GM23338 (cell line): ENCODE data around the gene MDGA2. TPM values are rescaled to one million over a fixed set of nuclear protein-coding genes. Genes with fewer than 3 reads are reported as not detected.

Experiments used
- ATAC-seq: fragments of 200-7000 bp; cut with Tn5 transposase; 3 replicates; pipeline ENCODE4 v1.9.1; 2020
- DNase-seq: peaks from one replicate; pipeline ENCODE4 v3.0.0-alpha.2; 2015; ENCODE audit warnings: low spot score
- H2AFZ ChIP-seq: fragments of 200-600 bp; sonication (generic); 2 replicates; pipeline ENCODE4 v1.8.0; 2016; ENCODE audit warnings: antibody characterized with exemption, mild to moderate bottlenecking, moderate library complexity
- H3F3A ChIP-seq: fragments of 200-600 bp; sonication (generic); replicated peaks from 2 replicates; pipeline ENCODE4 v1.8.0; 2017; ENCODE audit warnings: antibody characterized with exemption, mixed run types, low read depth
- H3K27ac ChIP-seq: fragments of 200-600 bp; sonication (generic); 2 replicates; pipeline ENCODE4 v1.6.1; 2016; ENCODE audit warnings: low read depth
- H3K27me3 ChIP-seq: fragments of 200-600 bp; sonication (generic); 2 replicates; pipeline ENCODE4 v1.8.0; 2016; ENCODE audit warnings: mild to moderate bottlenecking, mixed run types, moderate library complexity; ENCODE audit not compliant: insufficient read depth
- H3K36me3 ChIP-seq: fragments of 200-600 bp; sonication (generic); 2 replicates; pipeline ENCODE4 v1.8.0; 2016; ENCODE audit warnings: mild to moderate bottlenecking; ENCODE audit not compliant: insufficient read depth
- H3K4me1 ChIP-seq: fragments of 200-600 bp; sonication (generic); 2 replicates; pipeline ENCODE4 v1.8.0; 2016; ENCODE audit warnings: mild to moderate bottlenecking, moderate library complexity; ENCODE audit not compliant: insufficient read depth
- H3K4me2 ChIP-seq: fragments of 200-600 bp; sonication (generic); 2 replicates; pipeline ENCODE4 v1.7.1; 2017; ENCODE audit warnings: mixed run types
- H3K4me3 ChIP-seq: fragments of 200-600 bp; sonication (generic); 2 replicates; pipeline ENCODE4 v1.6.1; 2016; ENCODE audit warnings: mixed run types
- H3K79me2 ChIP-seq: fragments of 200-600 bp; sonication (generic); replicated peaks from 2 replicates; pipeline ENCODE4 v1.8.0; 2017; ENCODE audit warnings: mild to moderate bottlenecking; ENCODE audit not compliant: insufficient read depth
- H3K9me2 ChIP-seq: fragments of 200-600 bp; sonication (generic); 2 replicates; pipeline ENCODE4 v1.8.0; 2017; ENCODE audit not compliant: insufficient read depth
- H4K20me1 ChIP-seq: fragments of 200-600 bp; sonication (generic); replicated peaks from 2 replicates; pipeline ENCODE4 v1.8.0; 2017; ENCODE audit warnings: mild to moderate bottlenecking; ENCODE audit not compliant: insufficient read depth
- H3K27ac Mint-ChIP-seq: 2 replicates; pipeline ENCODE4 v1.8.0; 2020; ENCODE audit warnings: inconsistent platforms, mild to moderate bottlenecking, moderate library complexity, mixed read lengths
- H3K27me3 Mint-ChIP-seq: 3 replicates; pipeline ENCODE4 v1.8.0; 2022; ENCODE audit warnings: low read depth, mild to moderate bottlenecking, moderate library complexity, mixed read lengths, inconsistent platforms; ENCODE audit not compliant: insufficient read depth, poor library complexity
- H3K36me3 Mint-ChIP-seq: 3 replicates; pipeline ENCODE4 v1.8.0; 2021; ENCODE audit warnings: low read depth, mild to moderate bottlenecking, inconsistent platforms, moderate library complexity, mixed read lengths
- H3K4me1 Mint-ChIP-seq: 3 replicates; pipeline ENCODE4 v1.8.0; 2020; ENCODE audit warnings: mild to moderate bottlenecking, inconsistent platforms, mixed read lengths
- H3K4me3 Mint-ChIP-seq: 3 replicates; pipeline ENCODE4 v1.8.0; 2021; ENCODE audit warnings: moderate library complexity, mild to moderate bottlenecking, inconsistent platforms, mixed read lengths
- H3K9me3 Mint-ChIP-seq: 3 replicates; pipeline ENCODE4 v1.8.0; 2020; ENCODE audit warnings: moderate library complexity, mild to moderate bottlenecking, inconsistent platforms, mixed read lengths
- EZH2 ChIP-seq: fragments of 200-600 bp; sonication (generic); IDR thresholded peaks from one replicate; pipeline ENCODE4 v1.8.0; 2017; ENCODE audit warnings: antibody characterized with exemption, mild to moderate bottlenecking, low read depth; ENCODE audit not compliant: unreplicated experiment
- EZH2phosphoT487 ChIP-seq: fragments of 200-600 bp; sonication (generic); IDR thresholded peaks from one replicate; pipeline ENCODE4 v1.8.1; 2018; ENCODE audit warnings: antibody characterized with exemption; ENCODE audit not compliant: unreplicated experiment
- JUNB ChIP-seq: IDR thresholded peaks from one replicate; pipeline ENCODE4 v1.6.1; 2016; ENCODE audit warnings: antibody characterized with exemption; ENCODE audit not compliant: unreplicated experiment
- POLR2AphosphoS5 ChIP-seq: IDR thresholded peaks from 2 replicates; pipeline ENCODE4 v1.6.1; 2016; ENCODE audit warnings: antibody characterized with exemption, low read depth
- STAT1 ChIP-seq: IDR thresholded peaks from one replicate; pipeline ENCODE4 v1.6.1; 2016; ENCODE audit warnings: antibody characterized with exemption; ENCODE audit not compliant: unreplicated experiment
- ZNF331 ChIP-seq: fragments of 250-450 bp; sonication (Bioruptor Pico); IDR thresholded peaks from 2 replicates; pipeline ENCODE4 v1.5.0; 2020; ENCODE audit warnings: low read depth, mild to moderate bottlenecking, moderate library complexity
- polyA plus RNA-seq: library from polyadenylated mRNA; unstranded; fragments of >200 nt; fragmentation: Nextera tagmentation; extraction: Ambion mirVana; gene quantifications from 2 replicates; pipeline ENCODE4 v1.2.1, GENCODE V29; 2016
- total RNA-seq: library from RNA; depleted of rRNA; stranded (reverse); fragments of >200 nt; shearing (Covaris generic); gene quantifications from 2 replicates; pipeline ENCODE4 v1.2.3, GENCODE V29; 2014
- TF ChIP-seq, protein P1 (sequence below), 2 experiments: fragments of 200-600 bp in 1 of 2; sonication (generic) in 1 of 2; conservative IDR thresholded peaks; 2 replicates each; pipeline versions ENCODE4 v1.5.1 to v1.6.1; 2016 to 2017; ENCODE audit warnings: antibody characterized with exemption in 2 of 2, low read depth in 2 of 2, mild to moderate bottlenecking in 2 of 2, moderate library complexity in 1 of 2
- TF ChIP-seq, protein P2 (sequence below): IDR thresholded peaks from one replicate; pipeline ENCODE4 v1.6.1; 2018; ENCODE audit warnings: antibody characterized with exemption; ENCODE audit not compliant: unreplicated experiment
- TF ChIP-seq, protein P3 (sequence below): IDR thresholded peaks from 2 replicates; pipeline ENCODE4 v1.6.1; 2016; ENCODE audit warnings: antibody characterized with exemption
- TF ChIP-seq, protein P4 (sequence below): fragments of 250-450 bp; sonication (Bioruptor Pico); IDR thresholded peaks from 2 replicates; pipeline ENCODE4 v1.5.0; 2020; ENCODE audit warnings: mild to moderate bottlenecking, moderate library complexity

MDGA2 gene
- total and polyA plus RNA-seq, 2 experiments from 2014 or later = 0.68 to 1.7 TPM

DNA sequence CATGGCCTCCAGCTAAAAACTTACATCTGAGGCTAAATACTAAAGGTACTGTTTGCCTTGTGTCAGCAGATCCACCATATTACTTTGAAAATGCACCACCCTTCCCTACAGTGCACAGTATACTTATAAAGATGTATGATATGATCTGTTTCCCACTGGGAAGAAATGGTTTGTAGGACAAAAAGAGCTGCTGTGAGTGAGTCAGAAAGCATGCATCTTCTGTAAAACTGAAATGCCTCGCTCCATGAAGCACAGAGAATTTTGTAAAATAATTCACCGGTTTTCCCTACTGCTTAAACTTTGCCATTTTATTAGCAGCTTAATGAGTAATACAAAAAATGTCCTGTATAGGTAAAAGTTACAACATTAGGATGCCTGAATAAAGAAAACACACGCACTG, 68.8 kb downstream of the MDGA2 start (continued):
- TF ChIP-seq, protein P1, sequence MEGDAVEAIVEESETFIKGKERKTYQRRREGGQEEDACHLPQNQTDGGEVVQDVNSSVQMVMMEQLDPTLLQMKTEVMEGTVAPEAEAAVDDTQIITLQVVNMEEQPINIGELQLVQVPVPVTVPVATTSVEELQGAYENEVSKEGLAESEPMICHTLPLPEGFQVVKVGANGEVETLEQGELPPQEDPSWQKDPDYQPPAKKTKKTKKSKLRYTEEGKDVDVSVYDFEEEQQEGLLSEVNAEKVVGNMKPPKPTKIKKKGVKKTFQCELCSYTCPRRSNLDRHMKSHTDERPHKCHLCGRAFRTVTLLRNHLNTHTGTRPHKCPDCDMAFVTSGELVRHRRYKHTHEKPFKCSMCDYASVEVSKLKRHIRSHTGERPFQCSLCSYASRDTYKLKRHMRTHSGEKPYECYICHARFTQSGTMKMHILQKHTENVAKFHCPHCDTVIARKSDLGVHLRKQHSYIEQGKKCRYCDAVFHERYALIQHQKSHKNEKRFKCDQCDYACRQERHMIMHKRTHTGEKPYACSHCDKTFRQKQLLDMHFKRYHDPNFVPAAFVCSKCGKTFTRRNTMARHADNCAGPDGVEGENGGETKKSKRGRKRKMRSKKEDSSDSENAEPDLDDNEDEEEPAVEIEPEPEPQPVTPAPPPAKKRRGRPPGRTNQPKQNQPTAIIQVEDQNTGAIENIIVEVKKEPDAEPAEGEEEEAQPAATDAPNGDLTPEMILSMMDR (conservative IDR thresholded peaks at IDR 0.05; ENCODE audit: low read depth in 2 of 2) = no peak
- TF ChIP-seq, protein P2, sequence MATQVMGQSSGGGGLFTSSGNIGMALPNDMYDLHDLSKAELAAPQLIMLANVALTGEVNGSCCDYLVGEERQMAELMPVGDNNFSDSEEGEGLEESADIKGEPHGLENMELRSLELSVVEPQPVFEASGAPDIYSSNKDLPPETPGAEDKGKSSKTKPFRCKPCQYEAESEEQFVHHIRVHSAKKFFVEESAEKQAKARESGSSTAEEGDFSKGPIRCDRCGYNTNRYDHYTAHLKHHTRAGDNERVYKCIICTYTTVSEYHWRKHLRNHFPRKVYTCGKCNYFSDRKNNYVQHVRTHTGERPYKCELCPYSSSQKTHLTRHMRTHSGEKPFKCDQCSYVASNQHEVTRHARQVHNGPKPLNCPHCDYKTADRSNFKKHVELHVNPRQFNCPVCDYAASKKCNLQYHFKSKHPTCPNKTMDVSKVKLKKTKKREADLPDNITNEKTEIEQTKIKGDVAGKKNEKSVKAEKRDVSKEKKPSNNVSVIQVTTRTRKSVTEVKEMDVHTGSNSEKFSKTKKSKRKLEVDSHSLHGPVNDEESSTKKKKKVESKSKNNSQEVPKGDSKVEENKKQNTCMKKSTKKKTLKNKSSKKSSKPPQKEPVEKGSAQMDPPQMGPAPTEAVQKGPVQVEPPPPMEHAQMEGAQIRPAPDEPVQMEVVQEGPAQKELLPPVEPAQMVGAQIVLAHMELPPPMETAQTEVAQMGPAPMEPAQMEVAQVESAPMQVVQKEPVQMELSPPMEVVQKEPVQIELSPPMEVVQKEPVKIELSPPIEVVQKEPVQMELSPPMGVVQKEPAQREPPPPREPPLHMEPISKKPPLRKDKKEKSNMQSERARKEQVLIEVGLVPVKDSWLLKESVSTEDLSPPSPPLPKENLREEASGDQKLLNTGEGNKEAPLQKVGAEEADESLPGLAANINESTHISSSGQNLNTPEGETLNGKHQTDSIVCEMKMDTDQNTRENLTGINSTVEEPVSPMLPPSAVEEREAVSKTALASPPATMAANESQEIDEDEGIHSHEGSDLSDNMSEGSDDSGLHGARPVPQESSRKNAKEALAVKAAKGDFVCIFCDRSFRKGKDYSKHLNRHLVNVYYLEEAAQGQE = no peak
- no peak for TF ChIP-seq EZH2phosphoT487
- TF ChIP-seq, protein P3, sequence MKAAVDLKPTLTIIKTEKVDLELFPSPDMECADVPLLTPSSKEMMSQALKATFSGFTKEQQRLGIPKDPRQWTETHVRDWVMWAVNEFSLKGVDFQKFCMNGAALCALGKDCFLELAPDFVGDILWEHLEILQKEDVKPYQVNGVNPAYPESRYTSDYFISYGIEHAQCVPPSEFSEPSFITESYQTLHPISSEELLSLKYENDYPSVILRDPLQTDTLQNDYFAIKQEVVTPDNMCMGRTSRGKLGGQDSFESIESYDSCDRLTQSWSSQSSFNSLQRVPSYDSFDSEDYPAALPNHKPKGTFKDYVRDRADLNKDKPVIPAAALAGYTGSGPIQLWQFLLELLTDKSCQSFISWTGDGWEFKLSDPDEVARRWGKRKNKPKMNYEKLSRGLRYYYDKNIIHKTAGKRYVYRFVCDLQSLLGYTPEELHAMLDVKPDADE = no peak
- no peak for TF ChIP-seq JUNB
- no peak for TF ChIP-seq STAT1

DNA sequence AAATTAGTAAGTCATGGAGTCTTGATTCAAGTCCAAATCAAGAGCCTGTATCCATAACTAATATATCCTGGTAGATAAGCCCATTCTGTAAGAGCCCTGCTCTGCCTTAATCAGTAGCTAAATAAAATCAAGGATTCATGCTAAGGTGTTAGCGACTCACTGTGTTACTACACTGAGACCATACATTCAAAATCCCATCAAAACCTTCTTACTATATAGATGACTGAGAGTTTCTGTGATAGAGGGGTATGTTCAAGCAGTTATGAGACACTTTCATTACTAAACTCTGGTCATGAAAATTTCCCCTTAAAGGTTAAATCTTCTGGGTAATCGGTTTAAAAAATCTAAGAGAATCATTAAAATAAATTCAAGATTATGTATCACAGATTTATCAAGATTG, 78.5 kb downstream of the MDGA2 start:
- Histone ChIP-seq H4K20me1 (no peaks in the 10 kb centered on the region), H3K36me3 (no peaks in the 10 kb centered on the region), H3K4me2 (no peak overlapping the region), H3K79me2 (no peaks in the 10 kb centered on the region), H3K27ac (no peak overlapping the region), H3K27me3 (no peaks in the 10 kb centered on the region), H3K4me1 (no peaks in the 10 kb centered on the region), H3K9me2 (no peaks in the 10 kb centered on the region), H3K4me3 (no peak overlapping the region), H2AFZ (no peak overlapping the region), H3F3A (no peaks in the 10 kb centered on the region)
- DNase-seq (no peak), ATAC-seq (no peak)
- Mint-ChIP-seq H3K27ac (no peak overlapping the region), H3K9me3 (no peaks in the 10 kb centered on the region), H3K4me1 (no peaks in the 10 kb centered on the region), H3K36me3 (no peaks in the 10 kb centered on the region), H3K27me3 (peaks cover 2% of the 10 kb centered on the region), H3K4me3 (no peak overlapping the region)
- TF ChIP-seq, protein P3 = no peak
- TF ChIP-seq STAT1 (no peak), JUNB (no peak), EZH2phosphoT487 (no peak), POLR2AphosphoS5 (no peak), EZH2 (no peak), ZNF331 (CRISPR knock-in tag) (no peak)
- TF ChIP-seq, protein P4, sequence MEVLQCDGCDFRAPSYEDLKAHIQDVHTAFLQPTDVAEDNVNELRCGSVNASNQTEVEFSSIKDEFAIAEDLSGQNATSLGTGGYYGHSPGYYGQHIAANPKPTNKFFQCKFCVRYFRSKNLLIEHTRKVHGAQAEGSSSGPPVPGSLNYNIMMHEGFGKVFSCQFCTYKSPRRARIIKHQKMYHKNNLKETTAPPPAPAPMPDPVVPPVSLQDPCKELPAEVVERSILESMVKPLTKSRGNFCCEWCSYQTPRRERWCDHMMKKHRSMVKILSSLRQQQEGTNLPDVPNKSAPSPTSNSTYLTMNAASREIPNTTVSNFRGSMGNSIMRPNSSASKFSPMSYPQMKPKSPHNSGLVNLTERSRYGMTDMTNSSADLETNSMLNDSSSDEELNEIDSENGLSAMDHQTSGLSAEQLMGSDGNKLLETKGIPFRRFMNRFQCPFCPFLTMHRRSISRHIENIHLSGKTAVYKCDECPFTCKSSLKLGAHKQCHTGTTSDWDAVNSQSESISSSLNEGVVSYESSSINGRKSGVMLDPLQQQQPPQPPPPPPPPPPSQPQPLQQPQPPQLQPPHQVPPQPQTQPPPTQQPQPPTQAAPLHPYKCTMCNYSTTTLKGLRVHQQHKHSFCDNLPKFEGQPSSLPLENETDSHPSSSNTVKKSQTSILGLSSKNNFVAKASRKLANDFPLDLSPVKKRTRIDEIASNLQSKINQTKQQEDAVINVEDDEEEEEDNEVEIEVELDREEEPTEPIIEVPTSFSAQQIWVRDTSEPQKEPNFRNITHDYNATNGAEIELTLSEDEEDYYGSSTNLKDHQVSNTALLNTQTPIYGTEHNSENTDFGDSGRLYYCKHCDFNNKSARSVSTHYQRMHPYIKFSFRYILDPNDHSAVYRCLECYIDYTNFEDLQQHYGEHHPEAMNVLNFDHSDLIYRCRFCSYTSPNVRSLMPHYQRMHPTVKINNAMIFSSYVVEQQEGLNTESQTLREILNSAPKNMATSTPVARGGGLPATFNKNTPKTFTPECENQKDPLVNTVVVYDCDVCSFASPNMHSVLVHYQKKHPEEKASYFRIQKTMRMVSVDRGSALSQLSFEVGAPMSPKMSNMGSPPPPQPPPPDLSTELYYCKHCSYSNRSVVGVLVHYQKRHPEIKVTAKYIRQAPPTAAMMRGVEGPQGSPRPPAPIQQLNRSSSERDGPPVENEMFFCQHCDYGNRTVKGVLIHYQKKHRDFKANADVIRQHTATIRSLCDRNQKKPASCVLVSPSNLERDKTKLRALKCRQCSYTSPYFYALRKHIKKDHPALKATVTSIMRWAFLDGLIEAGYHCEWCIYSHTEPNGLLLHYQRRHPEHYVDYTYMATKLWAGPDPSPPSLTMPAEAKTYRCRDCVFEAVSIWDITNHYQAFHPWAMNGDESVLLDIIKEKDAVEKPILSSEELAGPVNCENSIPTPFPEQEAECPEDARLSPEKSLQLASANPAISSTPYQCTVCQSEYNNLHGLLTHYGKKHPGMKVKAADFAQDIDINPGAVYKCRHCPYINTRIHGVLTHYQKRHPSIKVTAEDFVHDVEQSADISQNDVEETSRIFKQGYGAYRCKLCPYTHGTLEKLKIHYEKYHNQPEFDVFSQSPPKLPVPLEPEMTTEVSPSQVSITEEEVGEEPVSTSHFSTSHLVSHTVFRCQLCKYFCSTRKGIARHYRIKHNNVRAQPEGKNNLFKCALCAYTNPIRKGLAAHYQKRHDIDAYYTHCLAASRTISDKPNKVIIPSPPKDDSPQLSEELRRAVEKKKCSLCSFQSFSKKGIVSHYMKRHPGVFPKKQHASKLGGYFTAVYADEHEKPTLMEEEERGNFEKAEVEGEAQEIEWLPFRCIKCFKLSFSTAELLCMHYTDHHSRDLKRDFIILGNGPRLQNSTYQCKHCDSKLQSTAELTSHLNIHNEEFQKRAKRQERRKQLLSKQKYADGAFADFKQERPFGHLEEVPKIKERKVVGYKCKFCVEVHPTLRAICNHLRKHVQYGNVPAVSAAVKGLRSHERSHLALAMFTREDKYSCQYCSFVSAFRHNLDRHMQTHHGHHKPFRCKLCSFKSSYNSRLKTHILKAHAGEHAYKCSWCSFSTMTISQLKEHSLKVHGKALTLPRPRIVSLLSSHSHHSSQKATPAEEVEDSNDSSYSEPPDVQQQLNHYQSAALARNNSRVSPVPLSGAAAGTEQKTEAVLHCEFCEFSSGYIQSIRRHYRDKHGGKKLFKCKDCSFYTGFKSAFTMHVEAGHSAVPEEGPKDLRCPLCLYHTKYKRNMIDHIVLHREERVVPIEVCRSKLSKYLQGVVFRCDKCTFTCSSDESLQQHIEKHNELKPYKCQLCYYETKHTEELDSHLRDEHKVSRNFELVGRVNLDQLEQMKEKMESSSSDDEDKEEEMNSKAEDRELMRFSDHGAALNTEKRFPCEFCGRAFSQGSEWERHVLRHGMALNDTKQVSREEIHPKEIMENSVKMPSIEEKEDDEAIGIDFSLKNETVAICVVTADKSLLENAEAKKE (CRISPR knock-in tag) = no peak
